ENCODE results near the gene DPEP3. TPM values are rescaled to one million over a fixed set of nuclear protein-coding genes. Genes with fewer than 3 reads are reported as not detected.

DPEP3 gene
- total RNA-seq, 1 experiment from 2014 or later: 1.6 TPM

- TF ChIP-seq ZNF281 (CRISPR knock-in tag; IDR thresholded peaks at IDR 0.05): peak; percentile 79; the same call in 1 of the 2 replicates
- no peak for TF ChIP-seq ATF3 (CRISPR knock-in tag; conservative IDR thresholded peaks at IDR 0.05)
Observed at GRCh38 chr16:67935402-67936123, 44.7 kb downstream of the DPEP3 start (continued).

GRCh38 chr16:67935101-67935401 lies 45.2 kb downstream of the DPEP3 start:
- Mint-ChIP-seq H3K27me3 (ENCODE audit: low read depth) (no peaks in the 10 kb centered on the region), H3K4me3 (peak overlapping the region; percentile 100), H3K27ac (peak overlapping the region; percentile 90), H3K9me3 (no peaks in the 10 kb centered on the region), H3K36me3 (peaks cover 6% of the 10 kb centered on the region), H3K4me1 (peaks cover 23% of the 10 kb centered on the region)
- TF ChIP-seq ATF3 (CRISPR knock-in tag; conservative IDR thresholded peaks at IDR 0.05) (no peak), ZNF121 (CRISPR knock-in tag; IDR thresholded peaks at IDR 0.05) (peak; percentile 23; the same call in 1 of the 2 replicates)
- DNase-seq (ENCODE audit: low spot score) (no peak), ATAC-seq (peak; percentile 2)
- POLR2A ChIA-PET: interaction anchor here (0.5 to 4.7 kb wide), 7 partner anchors 10 to 282 kb away, joined by 3 to 30 read pairs (median 5); partner anchors contain the start of genes NFATC3, NRN1L, RANBP10 and TSNAXIP1
- CTCF ChIA-PET: interaction anchor here (0.9 to 4.0 kb wide), 18 partner anchors 8 to 414 kb away, joined by 3 to 52 read pairs (median 6); partner anchors contain the start of genes C16orf86, ENKD1, LCAT and NRN1L

GRCh38 chr16:67934306-67935100 lies 45.8 kb downstream of the DPEP3 start:
- Mint-ChIP-seq H3K36me3 (peaks cover 6% of the 10 kb centered on the region), H3K27ac (peak overlapping the region; percentile 90; the same call in 1 of the 2 replicates), H3K4me1 (peaks cover 23% of the 10 kb centered on the region), H3K27me3 (ENCODE audit: low read depth) (no peaks in the 10 kb centered on the region), H3K4me3 (peak overlapping the region; percentile 100), H3K9me3 (no peaks in the 10 kb centered on the region)
- TF ChIP-seq TEAD4 (CRISPR knock-in tag; IDR thresholded peaks at IDR 0.05): no peak
- no peak for TF ChIP-seq SP1 (CRISPR knock-in tag; conservative IDR thresholded peaks at IDR 0.05)
- TF ChIP-seq OVOL2 (CRISPR knock-in tag; IDR thresholded peaks at IDR 0.05; ENCODE audit: borderline replicate concordance): no peak
- no peak for TF ChIP-seq FOXP1 (CRISPR knock-in tag; IDR thresholded peaks at IDR 0.05; ENCODE audit: borderline replicate concordance)
- no peak for TF ChIP-seq CDX4 (CRISPR knock-in tag; IDR thresholded peaks at IDR 0.05; ENCODE audit: borderline replicate concordance)
- TF ChIP-seq FOXJ3 (CRISPR knock-in tag; IDR thresholded peaks at IDR 0.05; ENCODE audit: borderline replicate concordance): no peak
- TF ChIP-seq GTF2I (CRISPR knock-in tag; conservative IDR thresholded peaks at IDR 0.05): no peak
- no peak for TF ChIP-seq MLX (CRISPR knock-in tag; IDR thresholded peaks at IDR 0.05)
- TF ChIP-seq CREM (CRISPR knock-in tag; IDR thresholded peaks at IDR 0.05): no peak
- TF ChIP-seq TEAD1 (CRISPR knock-in tag; IDR thresholded peaks at IDR 0.05): no peak
- TF ChIP-seq ZMAT4 (CRISPR knock-in tag; IDR thresholded peaks at IDR 0.05): no peak
- TF ChIP-seq RELA (CRISPR knock-in tag; IDR thresholded peaks at IDR 0.05; ENCODE audit: borderline replicate concordance): no peak
- TF ChIP-seq ZBTB43 (CRISPR knock-in tag; IDR thresholded peaks at IDR 0.05): no peak
- TF ChIP-seq GRHL2 (CRISPR knock-in tag; IDR thresholded peaks at IDR 0.05; ENCODE audit: insufficient replicate concordance, severe bottlenecking): no peak
- no peak for ATAC-seq
- no peak for DNase-seq (ENCODE audit: low spot score)
- ChIA-PET CTCF (interaction anchor here (1.0 to 4.0 kb wide), 12 partner anchors 9 to 413 kb away, joined by 3 to 52 read pairs (median 6); partner anchors contain the start of genes C16orf86, ENKD1, LCAT and NRN1L), POLR2A (interaction anchor here (0.7 to 4.7 kb wide), 5 partner anchors 32 to 128 kb away, joined by 3 to 30 read pairs (median 5); partner anchors contain the start of genes NRN1L, PSKH1, RANBP10 and TSNAXIP1)

Measured in WTC11 (cell line).